ENCODE measurements around the gene SPATS2L.
A peak's percentile ranks its signal among the peaks of the same experiment; 100 is the strongest.

Gene SPATS2L

GRCh38 chr2:200297100-200297499 is 9.4 kb upstream of the SPATS2L start:
- DNase-seq = no peak

- DNase-seq = no peak
Observed at GRCh38 chr2:200297989-200298388, 8.5 kb upstream of the SPATS2L start.

- DNase-seq = no peak
Observed at GRCh38 chr2:200298816-200299215, 7.7 kb upstream of the SPATS2L start.

GRCh38 chr2:200300065-200300464 is 6.4 kb upstream of the SPATS2L start:
- no peak for DNase-seq

GRCh38 chr2:200300638-200301314 is 5.7 kb upstream of the SPATS2L start:
- no peak for DNase-seq

- no peak for DNase-seq
Observed at GRCh38 chr2:200301953-200302858, 4.3 kb upstream of the SPATS2L start.

- DNase-seq = no peak
Observed at GRCh38 chr2:200302940-200303727, 3.4 kb upstream of the SPATS2L start.

GRCh38 chr2:200305797-200306195 is 697 bp upstream of the SPATS2L start:
- DNase-seq = peak; percentile 39

- peak; percentile 63 for DNase-seq
Observed at GRCh38 chr2:200306931-200307723, 634 bp downstream of the SPATS2L start.

GRCh38 chr2:200307724-200308545 is 1.4 kb downstream of the SPATS2L start:
- DNase-seq = no peak

GRCh38 chr2:200308546-200309295 is 2.2 kb downstream of the SPATS2L start:
- no peak for DNase-seq

- no peak for DNase-seq
Observed at GRCh38 chr2:200309296-200310049, 3.0 kb downstream of the SPATS2L start.

- DNase-seq = no peak
Observed at GRCh38 chr2:200310545-200310971, 4.1 kb downstream of the SPATS2L start.

- no peak for DNase-seq
Observed at GRCh38 chr2:200311139-200311538, 4.6 kb downstream of the SPATS2L start.

- no peak for DNase-seq
Observed at GRCh38 chr2:200314976-200315567, 8.6 kb downstream of the SPATS2L start.

- no peak for DNase-seq
Observed at GRCh38 chr2:200317975-200318374, 11.5 kb downstream of the SPATS2L start.

GRCh38 chr2:200318940-200319435 is 12.5 kb downstream of the SPATS2L start:
- DNase-seq = no peak

GRCh38 chr2:200319548-200320337 is 13.2 kb downstream of the SPATS2L start:
- DNase-seq = no peak

All from suppressor macrophage treated with lipopolysaccharide for 4 hours (primary cell).